ENCODE results near the gene TNXB.
"Not testable (repeated sequence)": the region's sequence is repeated elsewhere in the genome, so short reads cannot be mapped to it uniquely, and the experiment has no call there.

Gene TNXB

DNA sequence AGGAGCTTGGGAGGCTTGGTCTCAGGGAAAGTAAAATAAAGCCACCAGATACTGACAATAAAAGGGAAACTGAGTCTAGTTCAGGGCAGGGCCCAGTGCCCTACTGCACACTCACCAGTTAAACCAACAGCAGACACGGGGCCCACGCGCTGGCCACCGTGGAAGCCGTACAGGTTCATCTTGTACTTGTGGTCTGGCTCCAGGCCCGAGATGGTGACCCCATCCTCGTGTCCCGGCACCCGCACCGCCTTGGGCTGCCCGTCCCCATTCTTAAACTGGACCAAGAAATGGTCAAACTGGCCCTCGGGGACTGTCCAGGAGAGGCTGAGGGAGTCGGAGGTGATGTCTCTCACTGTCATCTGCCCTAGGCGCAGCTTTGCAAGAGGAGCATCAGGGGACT, 44.4 kb downstream of the TNXB start:
- no peaks in the 10 kb centered on the region for H3K36me3 ChIP-seq (ENCODE audit: control insufficient read depth, insufficient read depth, low read length)
- DNase-seq (ENCODE audit: extremely low read depth, insufficient read length): no peak
- no peaks in the 10 kb centered on the region; the same call in 1 of the 2 replicates for H3K27me3 ChIP-seq (replicated peaks; ENCODE audit: control insufficient read depth, insufficient read depth, low read length)
- TF ChIP-seq, protein P1, sequence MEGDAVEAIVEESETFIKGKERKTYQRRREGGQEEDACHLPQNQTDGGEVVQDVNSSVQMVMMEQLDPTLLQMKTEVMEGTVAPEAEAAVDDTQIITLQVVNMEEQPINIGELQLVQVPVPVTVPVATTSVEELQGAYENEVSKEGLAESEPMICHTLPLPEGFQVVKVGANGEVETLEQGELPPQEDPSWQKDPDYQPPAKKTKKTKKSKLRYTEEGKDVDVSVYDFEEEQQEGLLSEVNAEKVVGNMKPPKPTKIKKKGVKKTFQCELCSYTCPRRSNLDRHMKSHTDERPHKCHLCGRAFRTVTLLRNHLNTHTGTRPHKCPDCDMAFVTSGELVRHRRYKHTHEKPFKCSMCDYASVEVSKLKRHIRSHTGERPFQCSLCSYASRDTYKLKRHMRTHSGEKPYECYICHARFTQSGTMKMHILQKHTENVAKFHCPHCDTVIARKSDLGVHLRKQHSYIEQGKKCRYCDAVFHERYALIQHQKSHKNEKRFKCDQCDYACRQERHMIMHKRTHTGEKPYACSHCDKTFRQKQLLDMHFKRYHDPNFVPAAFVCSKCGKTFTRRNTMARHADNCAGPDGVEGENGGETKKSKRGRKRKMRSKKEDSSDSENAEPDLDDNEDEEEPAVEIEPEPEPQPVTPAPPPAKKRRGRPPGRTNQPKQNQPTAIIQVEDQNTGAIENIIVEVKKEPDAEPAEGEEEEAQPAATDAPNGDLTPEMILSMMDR (IDR thresholded peaks at IDR 0.05; ENCODE audit: insufficient read depth, low read length, poor library complexity, severe bottlenecking): no peak
- no peak overlapping the region for H3K4me3 ChIP-seq (replicated peaks; ENCODE audit: low read depth, low read length)

DNA sequence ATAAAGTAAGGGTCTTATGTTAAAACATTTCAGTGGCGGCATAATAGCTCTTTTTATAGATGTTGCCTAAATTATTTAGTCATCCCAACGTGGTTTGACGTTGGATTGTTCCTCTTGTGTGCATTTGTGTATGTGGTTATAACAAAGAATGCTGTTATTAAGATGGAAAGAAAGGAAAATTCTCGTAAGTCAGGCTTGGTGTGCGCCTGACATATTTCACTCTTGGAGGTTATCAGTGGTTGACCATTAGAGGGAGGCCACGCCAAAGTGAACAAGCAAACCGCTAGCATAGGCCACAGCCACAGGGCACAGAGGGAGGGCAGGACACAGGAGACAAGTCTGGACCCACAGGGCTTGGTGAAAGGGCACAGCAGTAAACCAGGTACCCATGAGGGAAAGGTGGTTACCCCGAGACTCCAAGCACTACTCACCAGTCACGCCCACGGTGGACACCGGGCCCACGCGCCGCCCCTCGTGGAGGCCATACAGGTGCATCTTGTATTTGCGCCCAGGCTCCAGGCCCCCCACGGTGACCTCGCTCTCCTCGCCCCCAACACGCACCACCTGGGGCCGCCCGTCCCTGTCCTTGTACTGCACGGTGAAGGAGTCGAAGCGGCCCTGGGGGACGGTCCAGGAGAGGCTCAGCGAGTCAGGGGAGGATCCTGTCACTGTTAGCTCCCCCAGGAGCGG, 48.0 kb downstream of the TNXB start:
- no peak for DNase-seq (ENCODE audit: extremely low read depth, insufficient read length)
- H3K4me3 ChIP-seq (replicated peaks; ENCODE audit: low read depth, low read length): no peak overlapping the region
- TF ChIP-seq, protein P1 (IDR thresholded peaks at IDR 0.05; ENCODE audit: insufficient read depth, low read length, poor library complexity, severe bottlenecking): no peak
- H3K36me3 ChIP-seq (ENCODE audit: control insufficient read depth, insufficient read depth, low read length): no peaks in the 10 kb centered on the region
- no peaks in the 10 kb centered on the region; the same call in 1 of the 2 replicates for H3K27me3 ChIP-seq (replicated peaks; ENCODE audit: control insufficient read depth, insufficient read depth, low read length)

DNA sequence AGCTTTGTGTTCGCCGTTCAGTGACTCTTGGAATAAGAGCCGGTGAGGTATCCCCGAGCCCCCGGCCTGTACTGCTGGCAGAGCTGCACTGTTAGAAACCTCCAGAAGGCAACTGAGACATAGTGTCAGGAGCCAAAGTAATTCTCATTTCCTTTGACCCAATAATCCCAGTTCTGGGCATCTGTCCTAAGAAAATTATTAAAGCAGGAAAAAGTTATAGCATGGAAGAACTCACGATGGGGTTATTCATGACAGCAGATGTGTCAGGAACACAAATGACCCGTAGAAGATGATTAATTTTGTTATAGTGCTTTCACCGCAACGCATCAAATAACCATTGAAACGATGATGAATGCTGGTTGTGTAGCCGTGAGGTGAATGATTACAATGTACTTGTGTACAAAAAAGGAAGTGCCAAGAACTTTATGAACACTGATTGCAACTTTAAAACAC, 50.6 kb downstream of the TNXB start:
- Histone ChIP-seq H3K4me3 (replicated peaks; ENCODE audit: low read depth, low read length) (no peak overlapping the region), H3K36me3 (ENCODE audit: control insufficient read depth, insufficient read depth, low read length) (no peaks in the 10 kb centered on the region), H3K27me3 (replicated peaks; ENCODE audit: control insufficient read depth, insufficient read depth, low read length) (no peaks in the 10 kb centered on the region; the same call in none of the 2 replicates)
- TF ChIP-seq, protein P1 (IDR thresholded peaks at IDR 0.05; ENCODE audit: insufficient read depth, low read length, poor library complexity, severe bottlenecking): no peak
- DNase-seq (ENCODE audit: extremely low read depth, insufficient read length): no peak

DNA sequence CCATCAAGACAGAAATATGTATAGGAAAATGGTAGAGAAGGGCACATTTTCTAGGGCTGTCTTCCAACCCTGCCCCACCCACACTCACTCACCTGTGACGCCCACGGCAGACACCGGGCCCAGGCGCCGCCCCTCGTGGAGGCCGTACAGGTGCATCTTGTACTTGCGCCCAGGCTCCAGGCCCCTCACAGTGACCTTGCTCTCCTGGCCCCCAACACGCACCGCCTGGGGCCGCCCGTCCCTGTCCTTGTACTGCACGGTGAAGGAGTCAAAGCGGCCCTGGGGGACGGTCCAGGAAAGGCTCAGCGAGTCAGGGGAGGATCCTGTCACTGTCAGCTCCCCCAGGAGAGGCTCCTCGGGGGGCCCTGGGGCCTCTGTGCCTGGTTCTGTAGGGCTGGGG, 51.2 kb downstream of the TNXB start:
- no peak overlapping the region for H3K4me3 ChIP-seq (replicated peaks; ENCODE audit: low read depth, low read length)
- TF ChIP-seq, protein P1 (IDR thresholded peaks at IDR 0.05; ENCODE audit: insufficient read depth, low read length, poor library complexity, severe bottlenecking): no peak

DNA sequence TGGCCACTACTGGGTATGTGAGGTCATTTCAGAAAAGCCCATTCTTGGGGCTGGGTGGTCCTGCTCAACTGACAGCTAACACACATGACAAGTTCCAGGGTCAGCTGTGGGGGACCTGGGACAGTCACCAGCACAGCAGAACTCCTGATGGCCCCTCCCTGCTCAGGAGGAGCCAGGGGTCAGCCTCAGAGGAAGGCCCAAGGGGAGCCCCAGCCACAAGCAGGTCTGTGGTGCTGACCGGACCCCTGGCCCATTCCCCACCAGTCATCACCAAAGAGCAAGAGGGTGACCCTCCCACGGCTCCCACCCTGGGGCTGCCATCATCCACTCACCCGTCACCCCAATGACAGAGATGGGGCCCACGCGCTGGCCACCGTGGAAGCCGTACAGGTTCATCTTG, 52.9 kb downstream of the TNXB start:
- Histone ChIP-seq H3K4me3 (replicated peaks; ENCODE audit: low read depth, low read length) (no peak overlapping the region), H3K36me3 (ENCODE audit: control insufficient read depth, insufficient read depth, low read length) (no peaks in the 10 kb centered on the region), H3K27me3 (replicated peaks; ENCODE audit: control insufficient read depth, insufficient read depth, low read length) (peaks cover 1% of the 10 kb centered on the region)
- no peak for DNase-seq (ENCODE audit: extremely low read depth, insufficient read length)
- TF ChIP-seq, protein P1 (IDR thresholded peaks at IDR 0.05; ENCODE audit: insufficient read depth, low read length, poor library complexity, severe bottlenecking): no peak

More for the DNA sequence above, 51.2 kb downstream of the TNXB start:
- DNase-seq (ENCODE audit: extremely low read depth, insufficient read length): no peak
- Histone ChIP-seq H3K36me3 (ENCODE audit: control insufficient read depth, insufficient read depth, low read length) (no peaks in the 10 kb centered on the region), H3K27me3 (replicated peaks; ENCODE audit: control insufficient read depth, insufficient read depth, low read length) (peaks cover 1% of the 10 kb centered on the region)

DNA sequence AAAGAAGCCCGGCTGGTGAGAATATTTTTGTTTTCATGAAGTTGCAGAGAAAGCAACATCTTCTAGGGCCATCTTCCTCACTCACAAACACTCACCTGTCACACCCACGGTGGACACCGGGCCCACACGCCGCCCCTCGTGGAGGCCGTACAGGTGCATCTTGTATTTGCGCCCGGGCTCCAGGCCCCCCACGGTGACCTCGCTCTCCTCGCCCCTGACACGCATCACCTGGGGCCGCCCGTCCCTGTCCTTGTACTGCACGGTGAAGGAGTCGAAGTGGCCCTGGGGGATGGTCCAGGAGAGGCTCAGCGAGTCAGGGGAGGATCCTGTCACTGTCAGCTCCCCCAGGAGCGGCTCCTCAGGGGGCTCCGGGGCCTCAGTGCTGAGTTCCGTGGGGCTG, 53.4 kb downstream of the TNXB start:
- not testable (repeated sequence) for H3K27me3 ChIP-seq (replicated peaks; ENCODE audit: control insufficient read depth, insufficient read depth, low read length); H3K4me3 ChIP-seq (replicated peaks; ENCODE audit: low read depth, low read length); H3K36me3 ChIP-seq (ENCODE audit: control insufficient read depth, insufficient read depth, low read length); DNase-seq (ENCODE audit: extremely low read depth, insufficient read length)

DNA sequence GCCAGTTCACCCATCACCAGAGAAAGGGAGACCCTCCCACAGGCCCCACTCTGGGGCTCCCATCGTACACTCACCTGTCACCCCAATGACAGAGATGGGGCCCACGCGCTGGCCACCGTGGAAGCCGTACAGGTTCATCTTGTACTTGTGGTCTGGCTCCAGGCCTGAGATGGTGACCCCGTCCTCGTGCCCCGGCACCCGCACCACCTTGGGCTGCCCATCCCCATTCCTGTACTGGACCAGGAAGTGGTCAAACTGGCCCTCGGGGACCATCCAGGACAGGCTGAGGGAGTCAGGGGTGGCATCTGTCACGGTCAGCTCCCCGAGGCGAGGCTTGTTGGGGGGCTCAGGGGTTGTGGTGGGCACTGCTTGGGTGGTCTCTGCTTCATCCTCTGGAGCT, 55.8 kb downstream of the TNXB start:
- not testable (repeated sequence) for H3K36me3 ChIP-seq (ENCODE audit: control insufficient read depth, insufficient read depth, low read length); H3K4me3 ChIP-seq (replicated peaks; ENCODE audit: low read depth, low read length); DNase-seq (ENCODE audit: extremely low read depth, insufficient read length); H3K27me3 ChIP-seq (replicated peaks; ENCODE audit: control insufficient read depth, insufficient read depth, low read length)

DNA sequence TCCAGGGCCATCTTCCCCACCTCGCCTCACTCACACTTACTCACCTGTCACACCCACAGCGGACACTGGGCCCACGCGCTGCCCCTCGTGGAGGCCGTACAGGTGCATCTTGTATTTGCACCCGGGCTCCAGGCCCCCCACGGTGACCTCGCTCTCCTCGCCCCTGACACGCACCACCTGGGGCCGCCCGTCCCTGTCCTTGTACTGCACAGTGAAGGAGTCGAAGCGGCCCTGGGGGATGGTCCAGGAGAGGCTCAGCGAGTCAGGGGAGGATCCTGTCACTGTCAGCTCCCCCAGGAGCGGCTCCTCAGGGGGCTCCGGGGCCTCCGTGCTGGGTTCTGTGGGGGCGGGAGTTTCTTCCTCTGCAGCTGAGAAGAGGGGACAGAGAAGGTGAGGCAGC, 56.5 kb downstream of the TNXB start:
- DNase-seq (ENCODE audit: extremely low read depth, insufficient read length); H3K27me3 ChIP-seq (replicated peaks; ENCODE audit: control insufficient read depth, insufficient read depth, low read length); H3K36me3 ChIP-seq (ENCODE audit: control insufficient read depth, insufficient read depth, low read length); H3K4me3 ChIP-seq (replicated peaks; ENCODE audit: low read depth, low read length): not testable (repeated sequence)
